CD4-positive, alpha-beta T cell treated with Interleukin-15 for 4 hours (primary cell): ENCODE measurements around the gene ISCA2.

ENCODE experiments used
- DNase-seq: peaks from one replicate; pipeline ENCODE4 v3.0.0-alpha.2; 2020; ENCODE audit warnings: low spot score

ISCA2 gene

DNA sequence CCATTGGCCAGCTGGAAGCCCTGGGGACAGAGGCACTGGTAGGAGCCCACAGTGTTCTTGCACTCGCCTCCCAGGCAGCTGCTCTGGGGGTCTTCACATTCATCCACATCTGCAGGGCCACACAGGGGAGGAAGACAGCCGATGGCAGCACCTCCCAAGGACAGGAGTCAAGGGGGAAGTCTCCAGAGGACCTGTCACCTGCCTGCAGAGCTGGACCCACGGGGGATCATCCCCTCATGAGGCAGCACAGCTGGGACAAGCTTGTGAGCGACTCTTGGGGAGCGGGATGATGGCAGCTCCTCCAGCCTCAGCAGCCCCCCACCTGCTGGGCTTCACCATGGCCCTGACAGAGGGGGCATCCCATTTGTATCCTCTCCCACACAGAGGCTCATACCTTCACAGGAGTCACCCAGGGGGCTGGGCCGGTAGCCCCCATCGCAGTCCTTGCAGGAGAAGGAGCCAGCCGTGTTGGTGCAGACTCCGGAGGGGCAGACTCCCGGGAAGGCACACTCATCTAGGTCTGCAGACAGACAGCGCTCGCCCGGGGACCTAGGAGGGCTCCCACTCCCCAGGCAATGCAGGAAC is 15.4 kb downstream of the ISCA2 start:
- no peak for DNase-seq

DNA sequence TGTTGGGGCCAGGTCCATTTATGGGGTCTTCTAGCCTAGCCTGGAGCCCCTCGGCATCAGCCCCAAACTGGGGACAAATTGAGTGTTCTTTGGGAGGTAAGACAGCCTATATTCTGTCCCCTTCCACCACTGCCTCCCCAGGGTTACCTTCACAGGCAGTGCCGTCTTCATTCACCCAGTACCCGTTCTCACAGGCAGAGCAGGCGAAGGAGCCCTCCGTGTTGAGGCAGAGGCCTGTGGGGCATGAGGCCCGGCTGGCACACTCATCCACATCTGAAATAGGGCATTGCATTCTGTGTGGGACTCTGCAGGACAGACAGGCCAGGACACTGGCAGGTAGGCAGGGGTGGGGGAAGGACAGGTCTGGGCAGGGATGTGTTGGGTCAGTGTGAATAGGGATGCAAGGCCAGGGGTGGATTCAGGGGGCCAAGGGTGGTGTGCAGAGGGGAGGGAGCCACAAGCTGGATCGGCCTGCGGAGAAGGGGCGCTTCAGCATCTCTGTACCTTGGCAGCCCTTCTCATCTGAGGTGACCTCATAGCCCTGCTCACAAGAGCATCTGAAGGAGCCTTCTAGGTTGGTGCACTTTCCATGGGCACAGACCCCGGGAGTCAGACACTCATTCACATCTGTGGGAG is 16.1 kb downstream of the ISCA2 start:
- DNase-seq, result no peak

DNA sequence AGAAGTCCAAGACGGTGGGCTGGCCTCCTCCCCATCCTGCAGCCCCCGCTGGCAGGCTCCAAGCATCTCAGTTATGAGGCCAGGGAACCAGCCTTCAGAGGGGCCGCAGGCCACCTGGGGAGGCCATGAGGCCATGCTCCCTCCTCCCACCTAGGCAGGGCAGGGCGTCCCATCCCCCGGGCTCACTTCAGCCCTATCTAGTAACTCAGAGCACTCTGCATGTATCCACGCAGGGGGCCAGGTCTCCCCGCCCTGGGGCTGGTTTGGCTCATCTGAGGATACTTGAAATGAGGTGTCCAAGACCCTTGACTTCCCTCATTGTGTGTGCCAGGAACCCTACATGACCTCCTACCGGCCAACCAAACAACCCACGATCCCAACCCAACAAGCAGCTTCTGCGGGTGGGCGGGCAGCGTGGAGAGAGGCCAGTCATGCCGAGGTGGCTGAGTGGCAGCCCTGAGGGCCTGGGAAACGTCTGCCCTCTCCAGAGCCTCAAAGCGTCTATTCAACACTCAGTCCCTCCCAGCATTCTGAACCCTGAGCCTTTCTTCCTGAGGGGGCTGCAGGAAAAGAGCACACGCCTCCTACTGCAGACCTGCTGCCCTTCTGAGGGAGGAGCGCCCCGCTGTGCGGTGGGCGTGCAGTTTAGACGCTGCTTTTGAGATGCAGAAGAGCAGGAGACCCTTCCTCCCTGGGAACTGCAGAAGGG is 16.8 kb downstream of the ISCA2 start:
- DNase-seq, result no peak

DNA sequence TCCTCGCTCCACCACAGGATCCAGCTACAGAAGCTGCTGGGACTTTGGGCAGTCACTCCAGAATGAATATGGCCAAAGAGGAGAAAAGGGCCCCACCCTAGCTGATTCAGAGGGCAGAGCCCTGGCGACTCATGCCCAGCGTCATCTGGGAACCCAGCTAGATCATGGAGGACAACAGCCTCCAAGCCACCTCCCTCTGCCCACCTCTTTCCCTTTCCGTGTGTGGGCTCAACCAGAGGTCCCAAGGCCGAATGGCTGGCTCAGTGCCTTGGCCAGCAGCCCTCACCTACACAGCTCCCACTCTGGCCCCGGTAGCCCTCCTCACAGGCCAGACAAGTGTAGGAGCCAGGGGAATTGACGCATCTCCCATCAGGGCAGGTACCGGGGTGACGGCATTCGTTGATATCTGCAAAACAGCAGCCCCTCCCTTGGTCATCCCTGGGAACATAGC is 17.4 kb downstream of the ISCA2 start:
- DNase-seq, result no peak

DNA sequence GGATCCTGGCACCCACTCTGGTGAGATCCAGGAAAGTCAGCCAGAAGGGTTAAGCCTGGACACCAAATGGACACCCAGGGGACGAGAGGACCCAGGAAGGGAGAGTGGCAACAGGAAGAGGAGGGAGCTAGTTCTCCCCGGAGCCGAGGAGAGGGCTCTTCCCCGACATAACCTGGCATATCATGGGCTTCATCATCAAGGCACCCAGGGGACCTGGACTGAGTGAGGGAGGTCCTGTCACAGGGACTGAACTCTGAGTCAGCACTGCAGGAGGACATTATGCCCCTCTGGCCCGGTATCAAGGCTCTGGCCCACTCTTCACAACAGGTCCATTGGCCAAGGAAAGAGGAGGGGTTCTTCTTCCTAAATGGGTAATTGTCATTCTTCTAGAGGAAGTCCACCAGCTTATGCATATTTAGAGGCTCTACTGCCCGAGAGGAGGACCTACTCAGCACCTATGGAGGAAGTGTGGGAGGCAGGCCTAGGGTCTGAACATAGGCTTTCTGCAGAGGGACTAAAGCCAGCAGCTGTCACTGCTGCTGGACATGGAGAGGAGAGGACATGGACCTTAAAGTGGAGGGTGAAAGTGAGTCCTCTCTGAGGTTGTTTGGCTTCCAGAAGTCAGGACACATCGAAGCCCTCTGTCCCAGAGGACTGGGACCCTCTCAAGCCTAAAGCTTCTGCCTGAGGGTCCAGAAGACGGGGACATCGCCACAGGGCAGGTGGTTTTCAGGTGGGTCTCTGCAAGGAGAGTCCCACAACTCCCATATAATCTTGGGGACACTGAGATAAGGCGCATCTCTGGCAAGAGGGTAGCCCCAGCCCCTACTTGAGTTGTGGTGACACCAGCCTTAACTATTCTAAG is 18.6 kb downstream of the ISCA2 start:
- no peak for DNase-seq

DNA sequence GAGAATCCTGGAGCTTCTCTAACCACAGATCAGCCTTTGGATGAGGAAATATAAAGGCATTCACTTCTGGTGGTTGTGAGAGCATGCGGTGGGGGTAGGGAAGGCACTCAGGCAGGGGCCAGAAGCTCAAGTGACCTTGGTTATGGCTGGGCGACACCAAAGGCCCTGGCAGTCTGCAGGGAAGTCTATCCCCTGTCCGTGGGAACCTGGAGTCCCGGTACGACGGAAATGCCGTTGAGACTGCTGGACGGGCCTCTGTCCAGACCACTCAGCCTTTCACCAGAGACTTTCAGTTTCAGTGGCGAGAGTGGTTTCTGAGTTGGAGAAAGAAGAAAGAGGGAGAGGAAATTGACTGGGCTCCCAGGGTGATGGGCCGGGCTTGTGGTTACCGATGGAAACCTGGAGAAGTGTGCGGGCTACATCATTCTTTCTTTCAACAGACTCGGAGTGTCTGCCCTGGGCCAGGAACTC is 20.9 kb downstream of the ISCA2 start:
- DNase-seq, result no peak

DNA sequence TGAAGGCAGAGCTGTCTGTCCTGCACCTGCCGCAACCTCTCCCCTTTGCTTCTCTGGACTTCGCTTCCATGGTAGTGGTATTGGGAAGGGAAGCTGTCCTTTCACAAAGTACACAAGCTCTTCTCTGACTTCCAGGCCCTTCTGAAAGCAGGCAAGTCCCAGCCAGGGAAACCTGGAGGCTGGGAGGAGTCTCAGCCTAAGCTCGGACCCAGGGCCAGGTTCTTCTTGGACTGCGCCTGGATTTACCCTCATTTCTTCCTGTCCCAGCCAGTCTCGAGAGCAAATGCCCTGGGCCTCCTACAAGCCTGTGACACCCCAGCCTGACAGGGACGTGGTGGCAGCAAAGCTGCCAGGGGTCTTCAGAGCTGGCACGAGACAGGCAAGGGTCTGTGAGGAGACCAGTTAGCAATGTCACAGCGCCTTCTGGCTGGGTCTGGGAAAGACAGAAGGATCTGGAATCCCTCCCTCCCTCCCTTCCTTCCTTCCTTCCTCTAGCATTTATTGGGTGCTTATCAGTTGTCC is 22.4 kb downstream of the ISCA2 start:
- no peak for DNase-seq

DNA sequence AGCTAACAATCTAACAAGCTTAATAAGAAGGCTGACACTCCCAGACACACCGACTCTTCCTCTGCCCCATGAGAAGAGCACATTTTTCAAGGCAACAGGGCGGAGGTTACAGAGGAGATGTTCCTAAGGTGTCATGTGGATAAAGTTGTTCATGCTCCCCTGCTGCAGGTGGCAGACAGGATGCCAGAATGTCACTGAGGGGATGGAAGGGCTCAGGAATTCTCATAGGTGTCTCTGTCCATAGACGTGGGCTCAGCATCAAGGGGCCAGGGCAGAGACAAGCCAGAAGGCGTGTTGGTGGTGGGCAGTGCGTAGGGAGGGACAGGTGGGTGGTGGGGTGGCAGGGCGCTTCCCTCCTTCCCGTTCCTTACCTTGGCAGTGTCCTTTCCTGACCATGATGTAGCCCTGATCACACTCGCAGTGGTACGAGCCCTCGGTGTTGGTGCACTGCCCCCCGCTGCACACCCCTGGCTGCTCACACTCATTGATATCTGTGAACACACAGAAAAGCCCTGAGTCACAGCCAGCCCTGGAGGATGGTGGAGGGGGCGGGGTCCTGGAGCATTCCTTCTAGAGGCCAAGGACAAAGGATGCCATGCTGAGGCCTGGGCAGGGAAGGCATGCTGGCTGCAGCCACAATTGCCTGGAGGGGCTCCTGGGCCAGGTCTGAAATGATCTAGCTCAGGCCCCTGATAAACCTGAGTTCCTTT is 23.0 kb downstream of the ISCA2 start:
- no peak for DNase-seq

DNA sequence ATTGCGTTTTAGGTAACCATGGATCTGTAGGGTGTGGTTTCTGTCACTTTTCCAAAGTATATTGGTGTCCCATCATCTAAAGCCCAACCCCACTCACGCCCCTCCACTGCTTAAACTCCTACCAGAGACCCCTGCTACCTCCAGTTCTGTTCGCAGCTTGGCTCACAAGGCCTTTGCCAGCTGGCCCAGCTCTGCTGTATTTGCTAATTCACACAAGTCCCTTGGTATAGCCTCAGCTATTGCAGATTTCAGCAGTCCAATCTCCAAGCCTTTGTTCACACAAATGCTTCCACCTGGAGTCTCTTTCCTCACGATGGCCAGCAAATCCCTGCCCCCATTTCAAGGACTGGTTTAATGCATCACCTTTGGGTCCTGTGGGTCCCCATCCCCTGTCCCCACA is 24.2 kb downstream of the ISCA2 start:
- no peak for DNase-seq

DNA sequence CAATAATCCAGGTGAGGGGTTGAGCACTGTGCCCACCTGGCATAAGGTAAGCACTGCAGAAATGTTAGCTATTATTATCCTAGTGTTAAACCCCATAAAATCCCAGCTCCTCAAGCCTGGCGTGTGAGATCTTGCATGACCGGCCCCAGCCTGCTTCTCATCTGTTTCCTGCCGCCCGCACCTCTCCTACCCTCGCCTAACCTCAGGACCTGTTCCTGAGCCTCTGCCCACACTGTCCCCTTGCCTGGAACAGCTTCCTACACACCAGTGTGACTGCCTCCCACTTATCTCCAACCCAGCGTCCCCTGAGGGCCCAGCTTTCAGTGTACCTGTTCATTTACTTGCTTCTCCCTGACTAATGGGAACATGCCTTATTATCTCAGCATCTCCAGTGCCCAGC is 24.7 kb downstream of the ISCA2 start:
- no peak for DNase-seq

DNA sequence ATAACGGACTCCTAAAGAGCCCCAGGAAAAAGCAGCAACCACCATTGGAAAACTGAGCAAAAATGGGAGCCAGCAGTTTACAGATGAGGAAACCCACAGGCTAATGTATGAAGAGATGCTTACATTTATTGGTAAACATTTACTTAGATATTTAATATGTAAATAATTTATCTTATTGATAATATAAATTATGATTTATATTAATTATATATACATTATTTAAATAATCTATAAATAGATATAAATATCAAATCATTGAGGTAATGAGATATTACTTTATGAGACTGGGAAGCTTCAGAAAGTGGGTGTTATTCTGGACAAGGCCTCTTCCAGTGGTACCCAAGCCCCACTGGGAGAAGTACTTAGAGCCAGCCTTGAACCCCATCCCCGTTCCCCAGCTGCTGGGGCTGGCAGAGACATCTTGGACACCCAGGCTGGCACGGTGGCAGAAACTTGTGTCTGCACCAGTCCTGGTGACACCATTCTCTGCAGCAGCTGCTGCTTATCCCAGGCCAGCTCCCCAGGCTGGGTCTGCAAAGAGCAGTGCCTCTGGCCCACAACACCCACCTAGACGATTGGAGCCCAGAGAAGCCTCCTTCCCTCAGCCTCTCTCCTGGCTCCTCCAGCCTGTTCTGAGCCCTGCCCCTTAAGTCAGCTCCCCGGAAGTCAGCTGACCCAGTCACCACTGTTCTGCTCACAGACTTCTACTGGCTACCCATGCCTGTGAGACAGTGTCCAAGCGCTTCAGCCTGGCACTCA is 25.9 kb downstream of the ISCA2 start:
- no peak for DNase-seq

DNA sequence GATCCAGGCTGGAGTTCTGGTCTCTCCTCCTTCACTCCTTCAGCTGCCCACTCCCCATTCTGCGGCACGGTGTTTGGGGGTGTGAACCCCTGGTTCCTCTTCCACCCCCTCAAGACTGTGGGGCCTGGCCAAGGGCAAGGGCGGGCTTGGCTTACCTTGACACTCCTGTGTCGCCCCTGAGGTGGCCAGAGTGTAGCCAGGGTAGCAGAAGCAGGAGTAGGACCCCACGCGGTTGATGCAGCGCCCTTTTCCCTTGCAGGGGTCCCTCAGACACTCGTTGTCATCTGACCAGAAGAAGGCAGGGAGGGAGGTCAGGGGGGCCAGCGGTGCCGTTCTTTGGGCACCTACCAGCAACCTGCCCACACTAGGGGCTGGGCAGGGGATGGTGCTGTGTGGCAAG is 28.2 kb downstream of the ISCA2 start:
- no peak for DNase-seq

DNA sequence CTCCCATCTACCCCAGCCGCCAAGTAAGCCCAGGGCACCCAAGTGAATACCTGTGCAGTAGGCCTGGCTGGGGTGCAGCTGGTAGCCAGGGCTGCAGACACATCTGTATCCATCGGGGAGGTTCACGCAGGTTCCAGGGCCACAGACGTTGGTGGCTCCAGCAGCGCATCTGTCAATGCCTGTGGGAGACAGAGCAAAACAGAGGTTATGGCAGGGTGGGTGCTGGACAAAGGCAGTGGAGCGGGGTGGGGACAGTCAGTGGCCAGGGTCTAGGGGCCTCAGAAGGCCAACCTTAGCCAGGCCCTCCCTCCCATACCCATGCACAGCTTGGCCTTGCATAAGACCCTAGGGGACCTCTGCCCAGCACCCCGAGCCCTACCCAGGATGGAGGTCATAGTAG is 29.2 kb downstream of the ISCA2 start:
- no peak for DNase-seq

DNA sequence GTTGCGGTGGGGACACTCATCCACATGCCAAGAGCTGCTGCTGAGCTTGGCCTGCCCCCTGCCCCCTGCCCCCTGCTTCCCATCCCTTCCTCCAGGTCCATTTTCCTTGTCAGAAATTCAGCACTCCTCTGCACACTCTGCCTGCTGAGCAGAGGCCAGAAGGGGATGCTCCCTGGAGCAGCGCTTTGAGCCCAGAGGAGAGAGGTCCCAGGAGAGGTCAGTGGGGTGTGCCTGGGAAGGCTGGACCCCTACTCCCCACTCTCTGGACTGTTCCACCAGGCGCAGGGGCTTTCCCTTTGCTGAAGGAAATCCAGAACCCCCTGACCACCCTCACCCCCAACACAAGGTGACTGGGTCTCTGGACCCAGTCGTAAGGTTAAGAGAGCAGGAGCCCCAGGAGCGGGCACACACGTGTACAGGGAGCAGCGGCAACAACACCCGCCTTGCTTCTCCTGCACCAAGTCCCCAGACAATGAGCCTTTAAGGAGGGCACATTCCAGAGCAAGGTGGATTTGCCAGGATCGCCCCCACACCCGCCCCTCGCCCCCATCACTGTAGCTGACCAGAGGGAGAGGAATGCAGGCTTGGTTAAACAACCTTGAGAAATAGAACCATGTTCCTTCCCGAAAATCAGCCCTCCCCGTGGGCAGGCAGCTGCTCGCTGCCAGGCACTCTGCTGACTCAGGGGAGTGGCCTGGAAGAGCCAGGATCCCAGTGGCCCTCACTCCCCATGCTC is 30.7 kb downstream of the ISCA2 start:
- DNase-seq, result no peak

DNA sequence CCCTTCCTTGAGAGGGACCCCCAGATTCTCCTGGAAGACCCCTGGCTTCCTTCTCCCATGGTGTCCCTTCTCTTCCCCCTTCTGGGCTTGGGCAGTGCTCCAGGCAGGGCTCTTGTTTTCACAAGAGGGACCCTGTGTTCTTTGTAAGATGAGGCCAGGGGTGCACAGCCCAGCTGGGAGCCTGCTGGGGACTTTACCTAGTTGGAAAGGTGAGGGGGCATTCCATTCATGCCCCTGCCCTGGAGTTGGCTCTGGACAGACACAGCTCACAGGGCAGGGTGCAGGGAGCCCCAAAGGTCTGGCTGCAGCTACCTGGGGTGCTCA is 31.2 kb downstream of the ISCA2 start:
- DNase-seq, result no peak

DNA sequence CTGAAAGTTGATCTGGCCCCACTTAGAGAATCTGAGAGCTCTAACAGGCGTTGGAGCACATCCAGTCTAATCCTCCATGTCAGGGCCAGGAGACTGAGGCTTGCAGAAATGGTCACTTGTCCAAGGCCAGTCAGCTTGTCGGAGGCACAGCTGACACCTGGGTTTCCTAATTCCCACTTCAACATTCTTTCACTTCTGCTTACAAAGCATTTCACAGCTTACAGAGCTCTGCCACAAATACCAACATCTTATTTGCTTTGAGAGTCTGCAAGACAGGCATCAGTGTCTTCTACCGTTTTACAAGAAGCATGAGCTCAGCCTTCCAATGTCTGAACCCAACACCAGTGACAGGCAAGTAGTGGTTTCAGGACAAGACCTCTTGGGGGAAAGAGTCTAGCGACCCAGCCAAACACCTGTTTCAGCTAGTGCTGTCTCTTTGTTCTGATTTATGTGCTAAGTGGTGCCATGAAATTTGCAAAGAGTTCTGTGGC is 31.8 kb downstream of the ISCA2 start:
- no peak for DNase-seq

DNA sequence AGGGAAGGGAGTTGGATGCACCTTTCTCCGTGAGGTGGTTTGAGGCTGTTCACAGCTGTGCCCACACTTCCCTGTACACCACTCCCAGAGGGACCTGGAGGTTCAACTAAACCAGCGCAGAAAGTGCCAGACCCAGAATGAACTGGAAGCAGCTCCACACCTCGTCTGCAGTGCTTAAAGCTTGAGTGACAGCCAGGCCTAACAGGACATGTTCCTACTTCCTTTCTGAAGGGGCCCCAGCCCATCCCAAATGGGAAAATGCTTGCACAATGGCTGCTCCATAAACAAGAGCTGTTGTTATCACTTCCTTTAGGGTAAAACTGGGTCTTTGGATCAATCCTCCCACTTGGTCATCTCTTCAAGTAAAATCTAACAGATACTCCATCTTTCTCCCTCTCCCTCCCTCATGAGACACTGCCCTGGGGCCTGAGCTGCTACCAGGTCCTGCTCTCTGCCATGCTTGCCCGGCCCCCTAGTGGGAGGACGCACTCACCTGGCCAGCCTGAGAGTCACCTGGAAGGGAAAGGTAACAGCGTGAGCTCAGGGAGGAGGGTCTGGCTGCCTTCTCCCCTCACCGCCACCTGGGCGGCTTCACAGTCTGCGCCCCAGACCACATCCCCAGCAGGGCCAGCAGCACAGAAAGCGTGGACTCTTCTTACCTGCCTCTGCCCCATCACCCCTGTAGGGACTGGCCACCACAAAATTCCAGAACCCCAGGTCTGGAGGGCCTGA is 33.5 kb downstream of the ISCA2 start:
- no peak for DNase-seq

DNA sequence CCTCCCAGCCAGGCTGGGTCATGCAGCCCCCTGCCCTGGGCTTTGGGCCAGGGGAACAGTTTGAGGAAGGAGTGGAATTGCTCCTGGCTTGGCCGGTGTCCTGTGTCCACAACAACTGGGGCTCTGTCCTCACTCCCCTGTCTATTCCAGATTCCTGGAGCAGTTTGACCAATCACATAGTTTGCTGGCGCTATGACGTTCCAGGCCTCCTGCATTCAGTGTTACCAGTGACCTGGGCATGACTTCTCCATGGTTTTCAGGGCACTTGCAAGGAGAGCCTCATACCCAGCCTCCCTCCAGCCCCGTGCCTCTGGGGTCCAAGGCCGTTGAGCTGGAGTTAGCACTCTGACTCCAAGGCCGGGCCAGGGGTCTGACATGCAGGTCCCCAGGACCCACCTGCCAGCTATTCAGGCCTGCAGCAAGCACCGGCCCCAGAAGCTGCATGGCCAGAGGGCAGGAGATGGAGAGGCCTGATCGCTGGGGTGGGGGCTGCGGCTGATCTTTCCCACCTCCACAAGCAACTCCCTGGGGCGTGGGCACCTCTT is 34.2 kb downstream of the ISCA2 start:
- DNase-seq, result no peak

DNA sequence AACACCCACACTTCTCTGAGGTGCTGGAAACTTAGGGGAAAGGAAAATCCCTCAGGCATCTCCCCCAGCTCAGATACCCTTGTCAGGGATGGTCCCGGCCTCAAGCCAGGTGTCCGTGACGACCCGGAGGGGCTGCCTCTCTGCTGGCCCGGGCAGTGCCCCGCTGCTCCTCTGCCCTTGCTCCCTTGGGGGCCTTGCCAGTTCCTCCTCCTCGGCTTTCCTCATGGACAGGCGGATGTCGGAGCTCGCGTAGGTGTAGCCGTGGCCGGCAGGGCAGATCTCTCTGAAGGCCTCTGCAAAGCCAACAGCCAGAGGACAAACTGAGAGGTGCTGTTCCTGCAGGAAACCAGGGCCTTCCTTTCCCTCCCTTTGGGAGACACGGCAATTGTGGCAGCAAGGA is 34.8 kb downstream of the ISCA2 start:
- DNase-seq, result no peak
